Measurements from ENCODE around the gene GLDC.

DNA sequence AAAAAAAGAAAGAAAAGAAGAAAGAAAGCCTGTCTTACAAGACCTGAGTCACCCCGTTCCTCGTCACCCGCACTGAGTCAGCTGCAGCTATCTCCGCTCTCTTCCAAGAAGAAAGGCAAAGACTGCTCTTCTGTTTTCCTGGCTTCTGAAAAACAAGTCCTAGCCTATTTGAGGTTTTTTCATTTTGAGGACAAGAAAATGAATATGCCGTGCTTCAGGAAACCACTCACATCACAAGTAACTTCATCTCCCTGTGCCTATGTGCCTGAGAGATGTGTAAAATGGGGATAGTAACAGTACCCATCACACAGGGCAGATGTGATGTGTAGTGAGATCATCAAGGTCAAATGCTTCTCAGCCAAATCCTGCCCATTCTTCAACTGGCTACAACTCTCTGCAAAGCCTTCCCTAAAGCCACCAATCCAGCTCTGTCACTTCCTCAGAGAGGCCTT lies 78.4 kb downstream of the GLDC start:
- TF ChIP-seq, protein P1, sequence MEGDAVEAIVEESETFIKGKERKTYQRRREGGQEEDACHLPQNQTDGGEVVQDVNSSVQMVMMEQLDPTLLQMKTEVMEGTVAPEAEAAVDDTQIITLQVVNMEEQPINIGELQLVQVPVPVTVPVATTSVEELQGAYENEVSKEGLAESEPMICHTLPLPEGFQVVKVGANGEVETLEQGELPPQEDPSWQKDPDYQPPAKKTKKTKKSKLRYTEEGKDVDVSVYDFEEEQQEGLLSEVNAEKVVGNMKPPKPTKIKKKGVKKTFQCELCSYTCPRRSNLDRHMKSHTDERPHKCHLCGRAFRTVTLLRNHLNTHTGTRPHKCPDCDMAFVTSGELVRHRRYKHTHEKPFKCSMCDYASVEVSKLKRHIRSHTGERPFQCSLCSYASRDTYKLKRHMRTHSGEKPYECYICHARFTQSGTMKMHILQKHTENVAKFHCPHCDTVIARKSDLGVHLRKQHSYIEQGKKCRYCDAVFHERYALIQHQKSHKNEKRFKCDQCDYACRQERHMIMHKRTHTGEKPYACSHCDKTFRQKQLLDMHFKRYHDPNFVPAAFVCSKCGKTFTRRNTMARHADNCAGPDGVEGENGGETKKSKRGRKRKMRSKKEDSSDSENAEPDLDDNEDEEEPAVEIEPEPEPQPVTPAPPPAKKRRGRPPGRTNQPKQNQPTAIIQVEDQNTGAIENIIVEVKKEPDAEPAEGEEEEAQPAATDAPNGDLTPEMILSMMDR (IDR thresholded peaks at IDR 0.05) = no peak
- TF ChIP-seq POLR2A (IDR thresholded peaks at IDR 0.05) = no peak

All from body of pancreas (tissue), 4 donors.